NCI-H2196 treated with DMSO at 0.1 percent for 48 hours (cell line): ENCODE measurements around the gene RASD1.

Experiments
- DNase-seq: peaks from one replicate; lab custom pipeline; 2025; ENCODE audit not compliant: unreplicated experiment; lab: John Stamatoyannopoulos, UW

RASD1 gene

DNA sequence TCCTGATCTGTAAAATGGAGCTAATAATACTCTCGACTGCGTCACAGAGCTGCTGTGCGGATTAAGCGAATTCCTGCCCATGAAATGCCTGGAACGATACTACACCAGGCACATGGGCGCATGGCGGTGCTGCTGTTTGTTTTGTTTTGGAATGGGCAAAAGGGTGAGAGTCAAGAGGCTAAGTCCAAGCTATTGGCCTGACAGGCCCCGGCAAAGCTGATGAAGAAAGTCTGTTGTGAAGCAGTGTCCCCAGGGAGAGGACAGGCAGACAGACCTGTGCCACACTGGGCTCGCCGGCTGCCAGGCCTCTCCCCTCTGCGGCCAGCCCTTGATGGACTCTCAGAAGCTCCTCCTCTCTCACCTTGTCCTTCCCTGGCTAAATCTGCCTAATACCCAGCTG, 31.3 kb upstream of the RASD1 start:
- DNase-seq, result no peak

DNA sequence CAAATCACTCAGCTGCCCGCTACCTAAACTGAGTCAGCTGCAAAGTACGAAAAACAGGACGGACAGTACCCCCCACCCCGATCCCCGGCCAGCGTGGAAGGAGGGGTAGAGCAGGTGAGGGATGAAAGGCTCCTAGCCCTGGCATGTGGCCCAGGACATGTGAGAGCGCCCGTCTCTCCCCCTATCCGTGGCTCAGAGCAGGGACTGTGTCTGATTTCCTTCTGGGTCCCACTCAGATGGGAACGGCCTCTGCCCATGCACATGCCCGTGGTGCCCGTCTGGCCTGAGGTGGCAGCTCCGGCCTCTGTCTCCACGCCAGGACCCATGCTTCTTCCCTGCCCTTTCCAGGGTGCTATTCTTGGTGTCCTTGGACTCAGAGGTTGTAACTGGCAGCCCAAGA, 30.2 kb upstream of the RASD1 start:
- peak; percentile 21 for DNase-seq

DNA sequence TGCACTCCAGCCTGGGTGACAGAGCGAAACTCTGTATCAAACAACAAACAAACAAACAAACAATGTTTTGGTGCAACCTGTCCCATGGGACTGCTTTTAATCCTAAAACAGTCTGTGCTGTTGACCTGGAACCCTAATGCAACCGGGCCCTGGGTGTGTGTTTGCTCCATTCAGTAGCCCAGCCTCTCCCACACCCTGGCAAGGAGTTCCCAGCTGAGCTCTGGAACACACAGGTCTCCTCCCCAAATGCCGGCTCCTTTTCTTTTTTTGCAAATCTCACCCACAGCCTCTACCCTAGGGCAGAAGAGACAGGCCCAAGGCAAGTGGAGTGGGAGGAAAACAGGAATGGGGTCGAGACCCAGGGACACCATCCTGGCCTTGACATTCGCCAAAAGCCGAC, 29.8 kb upstream of the RASD1 start:
- no peak for DNase-seq

DNA sequence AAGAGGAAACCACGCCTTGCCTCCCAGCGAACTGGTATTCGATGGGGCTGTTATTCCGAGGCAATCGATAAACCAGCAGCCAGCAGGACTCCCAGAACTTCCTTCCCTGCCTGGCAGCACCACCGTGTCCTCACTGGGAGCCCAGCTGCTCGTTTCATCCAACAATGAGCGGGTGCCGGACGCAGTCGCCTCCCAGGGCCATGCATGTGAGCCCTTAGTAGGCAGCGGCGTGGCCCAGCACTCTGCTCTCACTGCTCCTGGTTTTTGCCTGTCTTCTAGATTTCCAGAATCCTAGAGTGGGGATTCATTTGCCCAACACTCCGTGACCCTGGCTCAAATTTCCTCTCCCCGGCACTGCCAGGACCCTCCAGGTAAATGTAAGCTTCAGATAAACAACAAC, 29.1 kb upstream of the RASD1 start:
- no peak for DNase-seq

DNA sequence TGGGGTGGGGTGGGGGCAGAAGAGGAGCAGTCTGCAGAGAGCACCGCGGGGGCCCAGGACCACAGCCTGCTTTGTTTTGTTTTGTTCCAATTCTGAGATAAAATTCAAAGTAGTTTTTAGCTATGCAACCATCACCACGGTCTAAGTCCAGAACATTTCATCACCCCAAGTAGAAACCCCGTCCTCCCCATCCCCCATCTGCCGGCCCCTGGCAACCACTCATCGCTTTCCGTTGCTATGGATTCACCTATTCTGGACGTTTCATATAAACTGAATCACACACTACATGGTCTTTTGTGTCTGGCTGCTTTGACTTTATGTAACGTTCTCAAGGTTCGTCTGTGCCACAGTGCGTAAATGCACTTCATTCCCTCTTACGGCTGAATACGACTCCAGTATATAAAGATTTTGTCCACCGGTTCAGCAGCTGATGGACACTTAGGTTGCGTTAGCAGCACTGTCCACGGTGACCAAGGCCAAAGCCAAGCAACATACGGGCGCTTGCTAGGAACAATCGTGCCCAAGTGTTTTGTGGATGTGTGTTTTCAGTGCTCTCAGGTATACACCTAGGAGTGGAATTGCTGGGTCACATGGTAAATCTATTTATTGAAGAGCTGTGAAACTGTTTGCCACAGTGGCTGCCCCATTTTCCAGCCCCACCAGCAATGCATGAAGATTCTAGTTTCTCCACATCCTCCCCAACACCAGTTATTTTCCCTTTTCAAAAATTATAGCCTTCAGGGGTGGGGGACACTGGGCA, 27.7 kb upstream of the RASD1 start:
- DNase-seq, result no peak

DNA sequence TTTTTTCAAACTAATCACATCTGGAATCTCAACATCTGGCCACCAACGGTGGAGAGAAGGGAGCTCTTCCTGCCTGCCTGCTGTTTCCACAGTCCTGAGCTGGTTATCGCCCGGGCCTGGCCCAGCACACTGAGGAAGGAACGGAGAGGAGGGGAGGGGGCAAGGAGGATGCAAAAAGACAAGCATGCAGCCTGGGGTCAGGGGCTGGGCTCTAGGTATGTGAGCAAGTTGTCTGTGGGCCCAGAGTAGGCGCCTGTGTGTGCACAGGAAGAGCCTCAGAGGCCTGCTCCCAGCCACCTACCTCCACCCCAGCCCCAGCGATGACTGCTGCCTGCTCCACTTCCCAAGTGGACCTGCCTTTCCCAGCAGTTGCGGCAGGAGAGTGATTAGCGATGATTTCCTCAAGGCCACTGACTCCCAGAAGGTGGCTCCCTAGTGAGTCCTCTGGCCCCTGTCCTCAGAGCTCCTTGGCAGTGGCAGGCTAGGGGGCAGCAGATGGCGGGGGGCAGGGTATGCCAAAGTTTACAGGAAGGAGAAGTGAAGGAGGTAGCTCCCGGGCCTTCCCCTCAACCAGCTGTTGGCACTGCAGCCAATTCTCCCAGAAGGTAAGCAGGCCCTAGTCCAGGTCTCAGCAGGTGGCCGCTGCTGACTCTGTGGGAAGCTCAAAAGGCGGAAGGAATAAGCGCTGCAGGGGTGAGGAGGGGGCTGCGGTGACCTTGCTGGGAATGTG, 27.0 kb upstream of the RASD1 start:
- peak; percentile 21 for DNase-seq

DNA sequence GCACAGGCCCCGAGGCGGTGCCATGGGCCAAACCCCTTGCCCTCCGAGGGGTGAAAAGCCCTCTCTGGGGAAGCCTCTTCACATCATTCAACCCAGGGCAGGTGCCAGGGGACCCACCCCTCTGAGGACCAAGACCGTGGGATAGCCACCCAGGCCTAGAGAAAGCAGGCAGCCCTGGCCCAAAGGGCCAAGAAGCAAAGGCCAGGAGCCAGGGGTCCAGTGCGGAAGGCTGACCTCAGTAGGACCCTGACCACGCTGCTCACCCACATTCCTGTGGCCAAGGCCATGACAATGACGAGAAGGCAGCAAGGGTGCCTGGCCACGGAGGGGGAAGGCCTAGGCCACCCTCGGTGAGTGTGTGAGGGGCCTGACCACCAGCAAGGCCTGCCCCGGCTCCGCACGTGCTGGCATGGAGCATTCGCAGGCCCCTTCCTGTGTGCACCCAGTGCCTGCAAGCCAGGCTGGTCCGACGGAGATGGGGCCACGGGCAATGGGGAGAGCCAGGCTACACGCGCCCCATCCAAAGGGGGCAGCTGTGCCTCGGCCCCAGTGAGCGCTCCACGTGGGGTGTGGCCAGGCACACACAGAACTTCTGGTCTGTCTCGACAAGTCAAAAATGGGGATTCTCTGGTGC, 24.5 kb upstream of the RASD1 start:
- no peak for DNase-seq

DNA sequence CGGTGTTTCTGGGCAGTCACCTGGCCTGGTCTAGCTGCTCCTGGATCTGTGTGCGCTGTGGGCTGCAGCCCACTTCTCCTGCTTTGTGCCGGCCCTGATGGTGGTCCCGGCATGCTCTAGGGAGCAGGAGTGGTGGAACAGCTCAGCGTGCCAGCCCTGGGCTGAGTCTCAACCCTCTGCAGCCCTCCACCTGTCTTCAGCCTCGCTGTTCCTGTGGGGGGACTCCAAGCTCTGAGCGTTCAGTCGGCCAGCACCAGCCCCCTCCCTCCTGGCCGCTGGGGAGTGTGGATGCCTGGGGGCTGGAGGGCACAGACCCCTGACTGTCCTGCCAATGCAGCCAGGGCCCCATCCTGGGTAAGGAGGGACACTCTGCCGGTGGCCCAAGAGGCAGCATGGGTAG, 23.7 kb upstream of the RASD1 start:
- DNase-seq, result no peak

DNA sequence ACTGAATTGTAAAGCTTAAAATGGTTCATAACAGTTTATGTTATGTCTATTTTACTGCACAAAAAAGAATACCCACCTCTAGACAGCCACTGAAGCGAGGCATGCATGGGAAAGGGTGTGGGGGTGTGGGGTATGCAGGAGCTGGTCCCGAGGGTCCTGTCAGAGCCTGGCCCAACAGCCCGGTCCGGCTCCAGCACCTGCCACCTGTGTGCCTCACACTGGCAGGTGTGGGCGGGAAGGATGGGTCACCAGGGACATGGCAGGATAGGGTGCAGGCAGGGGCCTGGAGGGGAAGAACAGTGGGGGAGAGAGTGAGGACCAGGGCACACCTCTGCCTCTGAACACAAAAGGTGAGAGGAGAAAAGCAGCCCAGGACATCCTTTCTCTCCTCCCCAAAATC, 22.8 kb upstream of the RASD1 start:
- DNase-seq, result no peak

DNA sequence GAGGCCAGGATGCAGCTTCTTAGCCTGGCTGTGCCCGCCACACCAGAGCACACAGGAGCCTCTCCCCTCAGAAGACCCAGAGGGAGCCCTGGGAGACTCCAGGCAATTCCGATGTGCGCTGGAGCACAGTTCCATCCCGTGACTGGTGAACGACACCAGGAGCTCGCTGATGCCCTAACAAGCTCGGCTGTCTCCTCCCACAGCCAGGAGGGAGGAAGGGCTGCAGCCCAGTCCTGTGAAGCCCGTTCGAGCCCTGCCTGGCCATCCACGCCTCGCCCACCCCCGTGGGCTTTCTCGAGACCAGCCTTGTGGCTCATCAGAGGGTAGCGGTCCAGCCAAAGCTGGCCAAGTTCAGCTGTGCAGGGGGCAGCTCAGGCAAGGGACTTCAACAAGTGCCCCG, 21.8 kb upstream of the RASD1 start:
- no peak for DNase-seq

DNA sequence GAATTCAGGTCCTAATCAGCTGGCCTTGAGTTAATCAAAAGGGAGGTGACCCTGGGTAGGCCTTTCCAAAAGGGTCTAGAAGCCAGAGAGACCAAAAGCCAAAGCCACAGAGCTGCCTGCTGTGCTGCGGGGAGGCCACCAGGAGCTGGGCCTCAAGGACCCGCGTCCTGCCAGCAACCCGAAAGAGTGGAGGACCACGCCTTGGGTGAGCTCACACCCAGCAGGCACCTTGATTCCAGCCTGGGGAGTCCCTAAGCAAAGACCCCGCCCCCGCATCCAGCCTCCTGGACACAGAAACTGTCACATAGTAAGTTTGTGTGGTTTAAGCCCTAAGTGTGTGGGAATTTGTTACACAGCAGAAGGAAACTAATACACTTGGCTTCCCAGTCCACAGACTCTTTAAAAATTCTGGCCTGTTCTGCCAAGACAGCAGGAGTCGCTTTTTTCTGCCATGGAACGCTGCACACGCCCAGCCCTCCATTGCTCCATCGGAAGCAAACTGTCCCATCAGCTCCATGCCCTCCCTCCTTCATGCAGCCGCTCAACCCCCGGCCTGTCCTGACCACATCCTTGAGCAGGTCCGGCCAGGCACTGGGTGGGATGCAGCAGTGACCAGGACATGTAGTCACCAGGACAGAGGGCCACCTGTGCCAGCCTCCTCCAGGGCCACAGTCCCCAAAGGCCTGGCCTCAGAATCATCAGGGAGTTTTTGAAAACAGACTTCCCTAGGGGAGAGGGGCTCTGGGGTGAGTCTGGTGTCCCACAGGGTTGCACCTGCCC, 20.9 kb upstream of the RASD1 start:
- no peak for DNase-seq

DNA sequence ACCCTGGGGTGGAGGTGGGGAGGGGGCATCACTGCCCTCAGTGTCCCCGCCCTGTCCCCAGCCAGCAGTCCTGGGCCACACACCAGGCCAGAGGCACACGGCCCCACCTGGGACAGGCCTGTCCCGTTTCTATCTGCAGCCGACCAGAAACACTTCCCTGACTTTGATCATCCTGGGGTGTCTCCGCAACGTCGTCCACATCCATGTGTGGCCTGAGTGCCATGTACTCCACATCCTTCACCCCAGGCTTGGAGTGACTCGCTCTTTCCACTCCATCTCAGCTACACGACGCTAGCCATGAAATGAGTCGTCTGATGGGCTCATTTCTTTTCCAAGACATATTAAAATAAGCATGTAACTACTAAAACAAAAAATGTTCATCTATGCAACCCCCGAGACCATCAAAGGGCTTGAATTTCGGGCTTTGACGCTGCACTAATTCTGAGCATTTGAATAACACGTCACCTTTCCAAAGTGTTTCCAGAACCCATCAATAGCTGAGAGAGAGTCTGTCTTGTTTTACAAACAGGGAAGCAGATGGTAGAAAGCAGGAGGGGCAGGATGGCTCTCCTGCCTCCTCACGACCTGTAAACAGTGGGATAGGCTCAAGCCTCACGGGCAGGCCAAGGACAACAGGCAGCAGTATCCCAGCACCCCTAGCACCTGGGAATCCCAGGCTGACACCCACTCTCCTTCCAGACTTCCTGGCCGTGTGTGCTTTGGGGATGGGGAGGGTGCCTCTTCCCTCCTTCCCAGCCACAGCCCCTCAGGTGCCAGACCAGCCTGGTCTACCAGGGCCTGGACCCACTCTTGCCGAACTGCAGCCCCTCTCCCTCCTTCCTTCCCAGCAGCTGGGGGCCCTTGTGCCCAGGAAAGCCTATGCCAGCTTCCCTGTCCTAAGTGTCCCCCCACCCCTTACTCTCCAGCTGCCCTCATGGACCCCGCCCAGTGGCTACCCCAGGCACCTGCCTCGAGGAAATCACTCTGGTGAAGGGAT, 20.0 kb upstream of the RASD1 start:
- no peak for DNase-seq

DNA sequence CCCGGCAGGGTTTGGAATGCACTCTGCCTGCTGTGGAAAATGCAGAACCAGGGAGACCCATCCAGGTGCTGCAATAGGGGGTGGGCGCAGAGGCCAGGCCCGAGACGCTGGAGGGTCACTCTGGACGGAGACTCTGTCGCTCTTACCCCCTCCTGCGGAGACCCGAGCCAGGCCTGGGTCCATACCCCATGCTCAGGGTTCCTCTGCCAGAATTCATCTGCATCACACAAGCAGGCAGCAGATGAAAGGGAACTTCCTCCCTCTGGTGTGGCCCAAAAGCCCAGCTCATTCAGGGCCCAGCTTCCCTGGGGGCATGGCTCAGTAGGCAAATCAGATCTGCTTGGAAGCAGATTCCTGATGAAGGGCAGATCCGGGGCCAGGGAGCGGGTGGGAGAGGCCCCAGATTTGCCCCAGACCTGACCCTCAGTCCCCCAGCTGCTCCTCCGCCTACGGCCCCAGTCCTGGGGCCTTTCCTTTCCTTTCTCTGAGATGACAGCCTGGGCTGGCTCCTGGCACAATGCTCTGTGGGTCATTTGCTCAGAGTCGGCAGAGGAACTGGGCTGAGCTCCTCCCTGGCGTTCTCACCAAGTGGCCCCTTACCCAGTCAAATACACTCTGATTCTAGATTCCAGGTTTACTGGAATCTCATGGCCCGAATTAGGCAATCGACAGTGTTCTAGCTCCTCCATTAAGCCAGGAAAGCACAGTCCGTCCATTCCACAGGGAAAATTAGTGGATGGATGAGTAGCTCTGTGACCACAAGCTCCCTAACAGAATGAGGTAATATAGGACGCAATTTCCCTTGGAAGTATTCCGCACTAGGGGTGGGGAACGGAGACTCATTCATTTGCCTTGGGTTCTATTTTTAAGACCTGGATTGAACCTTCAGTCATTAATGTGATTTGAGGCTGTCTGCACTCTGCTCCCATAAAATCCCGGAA, 19.1 kb upstream of the RASD1 start:
- DNase-seq, result no peak

DNA sequence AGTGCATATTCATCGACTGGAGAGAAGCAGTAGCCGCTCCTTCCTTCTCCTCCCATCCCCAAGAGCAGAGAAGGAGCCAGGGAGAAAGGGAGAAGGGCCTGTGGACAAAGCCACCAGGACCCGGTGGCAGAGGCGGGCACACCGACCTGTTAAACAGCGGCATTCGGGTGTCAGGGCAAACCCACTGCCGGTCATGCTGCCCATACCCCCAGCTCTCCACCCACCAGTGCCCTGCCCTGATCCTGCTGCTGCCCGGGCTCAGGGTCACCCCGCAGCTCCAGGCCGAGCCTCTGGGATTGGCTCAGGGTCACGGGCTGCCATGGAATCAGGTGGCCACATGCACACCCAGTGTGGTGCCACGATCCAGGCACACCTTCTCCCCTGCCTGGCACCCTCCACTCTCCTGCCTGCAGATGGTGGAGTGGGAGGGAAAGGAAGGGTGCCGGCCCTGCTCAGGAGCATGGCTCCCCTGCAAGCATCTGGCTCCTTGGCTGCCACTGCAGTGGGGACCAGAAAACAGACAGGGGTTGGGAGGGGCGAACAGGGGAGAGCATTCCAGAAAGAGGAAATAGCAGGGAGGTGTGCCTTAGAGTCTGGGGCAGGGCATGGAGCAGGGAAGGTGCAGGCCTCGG, 18.3 kb upstream of the RASD1 start:
- no peak for DNase-seq

DNA sequence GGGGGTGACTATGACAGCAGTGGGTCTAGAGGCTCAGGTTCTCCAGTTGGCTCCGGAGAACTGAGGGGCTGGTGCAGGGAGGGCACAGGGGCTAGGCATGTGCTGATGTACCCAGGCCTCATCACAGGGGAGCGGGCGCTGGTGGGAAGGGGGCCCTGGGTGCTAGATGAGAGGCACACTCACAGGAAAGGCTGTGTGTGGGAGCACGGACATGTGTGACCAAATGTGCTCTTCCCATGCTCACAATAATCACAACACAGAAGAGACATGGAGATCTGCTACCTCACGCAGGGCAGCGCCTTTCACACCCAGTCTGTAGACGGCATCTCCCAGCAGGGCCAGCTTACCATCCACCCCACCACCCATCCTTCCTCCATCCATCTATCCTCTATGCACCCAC, 17.4 kb upstream of the RASD1 start:
- DNase-seq, result no peak

DNA sequence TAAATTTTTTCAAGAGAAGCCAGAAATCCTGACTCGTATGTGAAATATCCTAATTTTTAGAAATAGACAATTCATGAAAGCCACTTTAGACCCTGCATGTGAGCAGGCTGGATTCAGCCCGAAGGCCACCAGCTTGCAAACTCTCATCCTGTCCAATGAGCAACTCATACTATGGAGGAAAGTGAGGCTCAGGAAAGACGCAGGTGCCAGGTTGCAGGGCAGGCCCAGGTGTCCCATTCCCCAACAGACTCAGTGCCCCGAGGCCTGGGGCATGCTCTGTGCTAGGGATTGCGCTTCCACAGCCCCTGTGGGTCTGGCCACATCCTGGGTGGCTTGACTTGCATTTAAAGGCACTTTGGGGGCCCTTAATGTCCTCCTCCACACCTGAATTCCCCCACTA, 16.7 kb upstream of the RASD1 start:
- no peak for DNase-seq

DNA sequence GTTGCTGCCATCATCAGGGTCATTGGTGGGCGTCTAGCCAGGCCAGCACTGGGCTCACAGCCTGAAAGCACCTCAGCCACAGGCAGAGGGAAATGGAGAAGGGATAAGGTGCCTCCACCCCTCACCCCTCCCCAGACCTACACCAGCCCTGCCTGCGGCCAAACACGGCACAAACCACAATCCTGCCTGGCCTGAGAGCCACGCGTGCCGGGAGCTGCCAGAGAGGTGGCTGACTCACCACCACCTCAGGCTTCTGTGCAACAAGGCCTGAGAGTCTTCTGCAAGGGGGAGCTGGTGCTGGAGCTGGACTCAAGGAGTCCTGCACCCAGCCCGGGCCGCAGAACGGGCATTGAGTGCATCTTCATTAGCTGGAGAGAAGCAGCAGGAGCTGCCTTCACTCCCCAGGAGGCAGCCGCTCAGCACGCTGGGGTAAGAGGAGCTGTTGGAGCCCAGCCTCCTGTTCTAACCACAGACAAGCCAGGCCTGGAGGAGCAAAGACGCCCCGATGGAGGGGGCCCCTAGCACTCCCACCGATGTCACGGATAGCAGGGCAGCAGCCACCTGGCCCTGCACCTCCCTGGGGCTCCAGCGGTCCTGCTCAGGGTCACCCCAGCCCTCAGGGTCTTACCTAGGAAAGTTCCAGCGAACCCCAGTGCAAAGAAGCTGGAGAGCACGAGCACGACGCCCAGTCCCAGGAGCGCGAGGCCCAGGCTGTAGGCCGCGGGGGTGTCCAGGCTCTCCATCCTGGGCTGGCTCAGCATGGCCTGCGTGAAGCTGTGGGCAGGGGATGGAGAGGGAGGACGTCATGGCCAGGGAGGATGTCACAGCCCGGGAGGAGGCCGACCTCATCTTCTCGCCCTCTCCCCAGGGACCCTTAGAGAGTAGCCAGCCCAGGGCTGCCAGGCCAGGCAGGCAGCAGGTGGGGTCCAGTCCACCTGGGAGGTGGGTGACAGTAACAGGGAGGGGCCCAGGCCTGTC, 16.0 kb upstream of the RASD1 start:
- DNase-seq, result no peak
